Sigmoid colon (tissue), 7 donors: ENCODE measurements around the gene FNIP1. TPM values are rescaled to one million over a fixed set of nuclear protein-coding genes. Genes with fewer than 3 reads are reported as not detected.
"Not testable (repeated sequence)": the region's sequence is repeated elsewhere in the genome, so short reads cannot be mapped to it uniquely, and the experiment has no call there.

ENCODE experiments used
- DNase-seq: peaks from one replicate; pipeline ENCODE4 v3.0.0-alpha.2; 2019
- H3K27ac ChIP-seq, 4 donors: fragments of 200-600 bp; sonication (generic); one replicate each; pipeline ENCODE4 v1.5.1; 2016 to 2019; ENCODE audit warnings: mild to moderate bottlenecking in 1 of 4
- H3K27me3 ChIP-seq, 3 donors: fragments of 200-600 bp; sonication (generic); one replicate each; pipeline ENCODE4 v1.5.1; 2019; ENCODE audit warnings: mild to moderate bottlenecking in 1 of 3
- H3K36me3 ChIP-seq, 4 donors: fragments of 200-600 bp; sonication (generic); one replicate each; pipeline ENCODE4 v1.5.1; 2016 to 2019
- H3K4me1 ChIP-seq, 4 donors: fragments of 200-600 bp; sonication (generic); one replicate each; pipeline ENCODE4 v1.5.1; 2017 to 2019
- H3K4me3 ChIP-seq, 4 donors: fragments of 200-600 bp; sonication (generic); one replicate each; pipeline ENCODE4 v1.5.1; 2017 to 2019; ENCODE audit warnings: mild to moderate bottlenecking in 2 of 4, moderate library complexity in 1 of 4
- H3K9me3 ChIP-seq, 4 donors: fragments of 200-600 bp in 3 of 4; sonication (generic) in 3 of 4; one replicate each; pipeline versions ENCODE4 v1.5.1 to v1.6.1; 2013 to 2019
- CTCF ChIP-seq, 4 experiments: fragments of 450-650 bp in 3 of 4; fragments of 200-600 bp in 1 of 4; IDR thresholded peaks; one replicate each; pipeline ENCODE4 v1.5.1; 2016 to 2019; ENCODE audit warnings: antibody characterized with exemption in 4 of 4, mild to moderate bottlenecking in 3 of 4, moderate library complexity in 2 of 4
- EP300 ChIP-seq, 4 donors: sonication (generic); formaldehyde crosslinking; IDR thresholded peaks; one replicate each; pipeline ENCODE4 v1.6.1; 2017; ENCODE audit warnings: antibody characterized with exemption in 4 of 4
- POLR2A ChIP-seq, 2 donors: fragments of 450-650 bp; IDR thresholded peaks; one replicate each; pipeline ENCODE4 v1.6.1; 2016; ENCODE audit warnings: antibody characterized with exemption in 2 of 2, mild to moderate bottlenecking in 2 of 2, moderate library complexity in 2 of 2
- POLR2AphosphoS5 ChIP-seq, 4 donors: sonication (generic); formaldehyde crosslinking; IDR thresholded peaks; one replicate each; pipeline ENCODE4 v1.6.1; 2017; ENCODE audit warnings: antibody characterized with exemption in 4 of 4
- WGBS, 2 donors: extraction: QIAGEN DNeasy Blood & Tissue Kit; methylation state at CpG; one replicate each; pipeline ENCODE4 v1.1.7; 2013; 5-methylcytosine and 5-hydroxymethylcytosine counted together
- intact Hi-C: fragments of 100-400 bp; cut with DNase I; formaldehyde crosslinking; loops from one replicate; pipeline ENCODE4 v1.15.1; 2023
- polyA plus RNA-seq, 3 donors: library from polyadenylated mRNA; stranded (reverse); fragments of 200-250 nt; gene quantifications; one replicate each; pipeline ENCODE4 v1.2.3, GENCODE V29; 2013
- total RNA-seq, 4 donors: library from RNA; depleted of rRNA; stranded (reverse); fragments of >200 nt; gene quantifications; one replicate each; pipeline ENCODE4 v1.1.0, GENCODE V29; 2016
- donor health status: healthy with polysubstance abuse.
- donor health status: Bipolar disorder and iron deficiency.
- donor health status: healthy.

FNIP1 gene
- total and polyA plus RNA-seq, 7 donors: 3.6 to 74.4 (median 46.4) TPM

- H3K27me3 ChIP-seq: no peaks in the 10 kb centered on the region
- DNase-seq: no peak
- WGBS, 2 donors: 90 to 92% methylated on average over 1 of the region's 1 CpG
- TF ChIP-seq CTCF (IDR thresholded peaks at IDR 0.05) (no peak), POLR2AphosphoS5 (IDR thresholded peaks at IDR 0.05) (no peak), EP300 (IDR thresholded peaks at IDR 0.05) (no peak), POLR2A (IDR thresholded peaks at IDR 0.05) (no peak)
- peaks cover 0 to 6% (median 0%) of the 10 kb centered on the region in 4 donors for H3K4me1 ChIP-seq
- H3K9me3 ChIP-seq: peaks cover 0 to 3% (median 0%) of the 10 kb centered on the region in 4 donors
- H3K4me3 ChIP-seq: no peak overlapping the region
- H3K27ac ChIP-seq: no peak overlapping the region
- intact Hi-C loops: no loop called here
- H3K36me3 ChIP-seq: peaks cover 0 to 25% (median 0%) of the 10 kb centered on the region in 4 donors
Measured at GRCh38 chr5:131719564-131719963, 77.3 kb downstream of the FNIP1 start.

GRCh38 chr5:131718487-131719014, 78.3 kb downstream of the FNIP1 start:
- Histone ChIP-seq H3K4me3 (no peak overlapping the region), H3K4me1 (peaks cover 0 to 6% (median 0%) of the 10 kb centered on the region in 4 donors), H3K9me3 (peaks cover 0 to 3% (median 0%) of the 10 kb centered on the region in 4 donors), H3K36me3 (peaks cover 0 to 32% (median 3%) of the 10 kb centered on the region in 4 donors), H3K27ac (no peak overlapping the region), H3K27me3 (no peaks in the 10 kb centered on the region)
- TF ChIP-seq CTCF (IDR thresholded peaks at IDR 0.05) (no peak), POLR2AphosphoS5 (IDR thresholded peaks at IDR 0.05) (no peak)
- 92 to 97% methylated on average over 5 of the region's 5 CpGs for WGBS, 2 donors
- no peak for DNase-seq
- intact Hi-C loops: no loop called here

GRCh38 chr5:131717164-131717563, 79.7 kb downstream of the FNIP1 start:
- H3K4me3 ChIP-seq, H3K27ac ChIP-seq, H3K27me3 ChIP-seq, H3K4me1 ChIP-seq, H3K9me3 ChIP-seq, intact Hi-C loops, DNase-seq: not testable (repeated sequence)
- peaks cover 0 to 32% (median 3%) of the 10 kb centered on the region in 4 donors for H3K36me3 ChIP-seq
- WGBS, 2 donors: 96 to 98% methylated on average over 3 of the region's 3 CpGs

- H3K9me3 ChIP-seq: peaks cover 0 to 3% (median 0%) of the 10 kb centered on the region in 4 donors
- no peak overlapping the region for H3K27ac ChIP-seq
- intact Hi-C loops: no loop called here
- DNase-seq: no peak
- H3K4me3 ChIP-seq: no peak overlapping the region
- H3K36me3 ChIP-seq: peaks cover 0 to 32% (median 3%) of the 10 kb centered on the region in 4 donors
- no peaks in the 10 kb centered on the region for H3K27me3 ChIP-seq
- peaks cover 0 to 6% (median 0%) of the 10 kb centered on the region in 4 donors for H3K4me1 ChIP-seq
- TF ChIP-seq EP300 (IDR thresholded peaks at IDR 0.05) (no peak), POLR2A (IDR thresholded peaks at IDR 0.05) (no peak), POLR2AphosphoS5 (IDR thresholded peaks at IDR 0.05) (no peak), CTCF (IDR thresholded peaks at IDR 0.05) (no peak)
Measured at GRCh38 chr5:131716650-131717049, 80.2 kb downstream of the FNIP1 start.

GRCh38 chr5:131710391-131710790, 86.4 kb downstream of the FNIP1 start:
- no peak for DNase-seq
- intact Hi-C loops: no loop called here
- peaks cover 0 to 38% (median 3%) of the 10 kb centered on the region in 4 donors for H3K36me3 ChIP-seq
- no peaks in the 10 kb centered on the region for H3K4me1 ChIP-seq
- no peaks in the 10 kb centered on the region for H3K27me3 ChIP-seq
- H3K27ac ChIP-seq: no peak overlapping the region
- TF ChIP-seq EP300 (IDR thresholded peaks at IDR 0.05) (no peak), POLR2A (IDR thresholded peaks at IDR 0.05) (no peak), POLR2AphosphoS5 (IDR thresholded peaks at IDR 0.05) (no peak), CTCF (IDR thresholded peaks at IDR 0.05) (no peak)
- H3K9me3 ChIP-seq: no peaks in the 10 kb centered on the region
- H3K4me3 ChIP-seq: no peak overlapping the region
- WGBS, 2 donors: 89 to 94% methylated on average over 8 of the region's 8 CpGs
